ENCODE measurements around the gene MUC21. TPM values are rescaled to one million over a fixed set of nuclear protein-coding genes. Genes with fewer than 3 reads are reported as not detected.
"Not testable (repeated sequence)": the region's sequence is repeated elsewhere in the genome, so short reads cannot be mapped to it uniquely, and the experiment has no call there.

The MUC21 gene
- total and polyA plus RNA-seq, 7 donors, result 0.01 to 0.07 (median 0.07) TPM; not detected in 4

GRCh38 chr6:30998785-30999184 is 15.3 kb downstream of the MUC21 start:
- no peaks in the 10 kb centered on the region for H3K27me3 ChIP-seq (ENCODE audit: insufficient read depth in 3 of 3, low read length in 2 of 3)
- TF ChIP-seq, protein P1, sequence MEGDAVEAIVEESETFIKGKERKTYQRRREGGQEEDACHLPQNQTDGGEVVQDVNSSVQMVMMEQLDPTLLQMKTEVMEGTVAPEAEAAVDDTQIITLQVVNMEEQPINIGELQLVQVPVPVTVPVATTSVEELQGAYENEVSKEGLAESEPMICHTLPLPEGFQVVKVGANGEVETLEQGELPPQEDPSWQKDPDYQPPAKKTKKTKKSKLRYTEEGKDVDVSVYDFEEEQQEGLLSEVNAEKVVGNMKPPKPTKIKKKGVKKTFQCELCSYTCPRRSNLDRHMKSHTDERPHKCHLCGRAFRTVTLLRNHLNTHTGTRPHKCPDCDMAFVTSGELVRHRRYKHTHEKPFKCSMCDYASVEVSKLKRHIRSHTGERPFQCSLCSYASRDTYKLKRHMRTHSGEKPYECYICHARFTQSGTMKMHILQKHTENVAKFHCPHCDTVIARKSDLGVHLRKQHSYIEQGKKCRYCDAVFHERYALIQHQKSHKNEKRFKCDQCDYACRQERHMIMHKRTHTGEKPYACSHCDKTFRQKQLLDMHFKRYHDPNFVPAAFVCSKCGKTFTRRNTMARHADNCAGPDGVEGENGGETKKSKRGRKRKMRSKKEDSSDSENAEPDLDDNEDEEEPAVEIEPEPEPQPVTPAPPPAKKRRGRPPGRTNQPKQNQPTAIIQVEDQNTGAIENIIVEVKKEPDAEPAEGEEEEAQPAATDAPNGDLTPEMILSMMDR (IDR thresholded peaks at IDR 0.05), result no peak
- WGBS, 3 donors, result 36 to 49% (median 43%) methylated on average over 5 of the region's 5 CpGs
- intact Hi-C loops (cut with DNase I), result no loop called here
- ATAC-seq, result peak in 3 of 4 donors; percentile 51 to 92 (median 71)
- no peak for DNase-seq
- no peaks in the 10 kb centered on the region for H3K4me1 ChIP-seq
- no peaks in the 10 kb centered on the region for H3K36me3 ChIP-seq (ENCODE audit: insufficient read depth in 1 of 2, low read depth in 1 of 2)
- H3K9me3 ChIP-seq, result no peaks in the 10 kb centered on the region
- H3K4me3 ChIP-seq, result no peak overlapping the region
- H3K27ac ChIP-seq, result no peak overlapping the region

- H3K4me3 ChIP-seq; intact Hi-C loops (cut with DNase I); H3K27me3 ChIP-seq (ENCODE audit: insufficient read depth in 3 of 3, low read length in 2 of 3); H3K36me3 ChIP-seq (ENCODE audit: insufficient read depth in 1 of 2, low read depth in 1 of 2); ATAC-seq; H3K4me1 ChIP-seq; DNase-seq; H3K9me3 ChIP-seq; H3K27ac ChIP-seq: not testable (repeated sequence)
- 93 to 94% (median 93%) methylated on average over 17 to 39 of the region's 39 CpGs for WGBS, 3 donors
Observed at GRCh38 chr6:31000067-31000860, 16.7 kb downstream of the MUC21 start.

GRCh38 chr6:31001281-31001888 is 17.9 kb downstream of the MUC21 start:
- no peaks in the 10 kb centered on the region for H3K36me3 ChIP-seq (ENCODE audit: insufficient read depth in 1 of 2, low read depth in 1 of 2)
- no peaks in the 10 kb centered on the region for H3K27me3 ChIP-seq (ENCODE audit: insufficient read depth in 3 of 3, low read length in 2 of 3)
- H3K9me3 ChIP-seq, result no peaks in the 10 kb centered on the region
- no peak overlapping the region for H3K27ac ChIP-seq
- H3K4me3 ChIP-seq, result no peak overlapping the region
- 78 to 85% (median 80%) methylated on average over 13 of the region's 13 CpGs for WGBS, 3 donors
- TF ChIP-seq, protein P1 (IDR thresholded peaks at IDR 0.05), result no peak
- intact Hi-C loops (cut with DNase I), result no loop called here
- peaks cover 6% of the 10 kb centered on the region for H3K4me1 ChIP-seq
- DNase-seq (no peak), ATAC-seq (no peak)

GRCh38 chr6:31002471-31002870 is 19.0 kb downstream of the MUC21 start:
- 65 to 70% (median 66%) methylated on average over 2 of the region's 2 CpGs for WGBS, 3 donors
- Histone ChIP-seq H3K9me3 (no peaks in the 10 kb centered on the region), H3K27ac (no peak overlapping the region), H3K4me1 (peaks cover 6% of the 10 kb centered on the region), H3K27me3 (ENCODE audit: insufficient read depth in 3 of 3, low read length in 2 of 3) (no peaks in the 10 kb centered on the region), H3K36me3 (ENCODE audit: insufficient read depth in 1 of 2, low read depth in 1 of 2) (no peaks in the 10 kb centered on the region), H3K4me3 (no peak overlapping the region)
- ATAC-seq (no peak), DNase-seq (no peak)
- TF ChIP-seq, protein P1 (IDR thresholded peaks at IDR 0.05), result no peak
- intact Hi-C loops (cut with DNase I), result no loop called here

- peak overlapping the region; percentile 43 for H3K27ac ChIP-seq
- ATAC-seq, result peak in 1 of 4 donors; percentile 6
- peaks cover 6% of the 10 kb centered on the region for H3K4me1 ChIP-seq
- no peaks in the 10 kb centered on the region for H3K27me3 ChIP-seq (ENCODE audit: insufficient read depth in 3 of 3, low read length in 2 of 3)
- TF ChIP-seq, protein P1 (IDR thresholded peaks at IDR 0.05), result no peak
- WGBS, 3 donors, result 64 to 67% (median 66%) methylated on average over 4 of the region's 4 CpGs
- H3K36me3 ChIP-seq (ENCODE audit: insufficient read depth in 1 of 2, low read depth in 1 of 2), result no peaks in the 10 kb centered on the region
- no peak overlapping the region for H3K4me3 ChIP-seq
- intact Hi-C loops (cut with DNase I), result no loop called here
- no peak for DNase-seq
- H3K9me3 ChIP-seq, result no peaks in the 10 kb centered on the region
Observed at GRCh38 chr6:31004794-31005193, 21.3 kb downstream of the MUC21 start.
